Measurements from ENCODE around the gene LMNB1. TPM values are rescaled to one million over a fixed set of nuclear protein-coding genes. Genes with fewer than 3 reads are reported as not detected.

Gene LMNB1
- total RNA-seq, 1 experiment from 2014 or later = 211 TPM

DNA sequence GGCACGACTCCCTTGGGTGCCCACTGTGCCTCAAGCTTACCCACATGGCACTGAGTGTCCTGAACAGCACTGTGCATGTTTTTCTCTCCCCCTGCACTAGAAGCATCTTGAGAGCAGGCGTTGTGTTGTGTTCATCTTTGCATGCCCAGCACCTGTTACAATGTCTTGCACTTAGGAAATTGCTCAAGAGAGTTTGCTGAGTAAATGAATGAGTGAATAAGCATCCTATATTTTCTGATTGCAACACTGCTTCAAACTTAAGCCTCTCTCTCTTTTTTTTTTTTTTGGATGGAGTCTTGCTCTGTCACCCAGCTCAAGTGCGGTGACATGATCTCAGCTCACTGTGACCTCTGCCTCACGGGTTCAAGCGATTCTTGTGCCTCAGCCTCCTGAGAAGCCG is 94.5 kb downstream of the LMNB1 start:
- Histone ChIP-seq H3K79me1 (ENCODE audit: insufficient read depth, low read depth, low read length, poor library complexity, severe bottlenecking) (no peaks in the 10 kb centered on the region), H3K4me1 (ENCODE audit: insufficient read depth, low read length) (peaks cover 6% of the 10 kb centered on the region; the same call in 1 of the 2 replicates), H4K20me1 (ENCODE audit: control insufficient read depth, insufficient read depth, insufficient read length) (no peaks in the 10 kb centered on the region), H3K23ac (ENCODE audit: insufficient read length, low read depth, low read length) (no peak overlapping the region), H3K9me3 (ENCODE audit: control insufficient read depth, low read depth, low read length) (no peaks in the 10 kb centered on the region), H3K23me2 (ENCODE audit: insufficient read length, low read depth, low read length, poor library complexity, severe bottlenecking) (peaks cover 4% of the 10 kb centered on the region), H2BK15ac (ENCODE audit: low read depth, low read length) (no peak overlapping the region), H3K4ac (ENCODE audit: low read depth, low read length) (no peak overlapping the region), H3K9ac (ENCODE audit: extremely low read depth, insufficient read length, low read length) (no peak overlapping the region), H3K27me3 (ENCODE audit: insufficient read depth, low read length) (no peaks in the 10 kb centered on the region), H4K5ac (ENCODE audit: insufficient read length, low read depth, low read length) (no peak overlapping the region), H2BK5ac (ENCODE audit: insufficient read length, low read length) (no peak overlapping the region), H4K8ac (replicated peaks; ENCODE audit: insufficient read length, low read depth, low read length) (no peak overlapping the region), H3K56ac (ENCODE audit: insufficient read length, low read depth, low read length) (no peak overlapping the region), H2AK5ac (ENCODE audit: insufficient read length, low read length) (no peak overlapping the region), H2BK12ac (ENCODE audit: insufficient read length, low read depth, low read length) (no peak overlapping the region), H3K18ac (ENCODE audit: insufficient read length, low read depth, low read length) (no peak overlapping the region), H2BK20ac (ENCODE audit: low read depth, low read length, poor library complexity, severe bottlenecking) (no peak overlapping the region), H3K14ac (ENCODE audit: insufficient read depth, low read length) (no peak overlapping the region), H2AFZ (ENCODE audit: low read length) (no peak overlapping the region), H2BK120ac (ENCODE audit: low read depth, low read length, poor library complexity, severe bottlenecking) (no peak overlapping the region), H3K27ac (ENCODE audit: insufficient read length, low read depth, low read length) (no peak overlapping the region), H3K79me2 (ENCODE audit: insufficient read depth, low read length) (no peaks in the 10 kb centered on the region), H3K4me2 (ENCODE audit: insufficient read depth, insufficient read length, low read length) (no peak overlapping the region), H3T11ph (ENCODE audit: low read length) (no peak overlapping the region), H4K91ac (ENCODE audit: insufficient read length, low read depth, low read length) (no peak overlapping the region)
- peaks cover 2% of the 10 kb centered on the region; the same call in 1 of the 2 replicates for H3K27me3 Mint-ChIP-seq (ENCODE audit: low read depth)
- H3K4me3 Mint-ChIP-seq = no peak overlapping the region
- DNase-seq = no peak
- no CpG with 5 or more reads among the region's 6 CpGs for WGBS (ENCODE audit: extremely low coverage, insufficient read length, low lambda C conversion rate)
- peaks cover 2 to 14% (median 3%) of the 10 kb centered on the region in 3 experiments; a peak in 5 of 7 replicates for H3K36me3 Mint-ChIP-seq (ENCODE audit: insufficient read depth in 1 of 3, low read depth in 3 of 3)
- no peak overlapping the region for H3K27ac Mint-ChIP-seq
- H3K4me1 Mint-ChIP-seq = peaks cover 29 to 36% of the 10 kb centered on the region in 2 experiments
- no peaks in the 10 kb centered on the region for H3K9me3 Mint-ChIP-seq
- TF ChIP-seq, protein P1, sequence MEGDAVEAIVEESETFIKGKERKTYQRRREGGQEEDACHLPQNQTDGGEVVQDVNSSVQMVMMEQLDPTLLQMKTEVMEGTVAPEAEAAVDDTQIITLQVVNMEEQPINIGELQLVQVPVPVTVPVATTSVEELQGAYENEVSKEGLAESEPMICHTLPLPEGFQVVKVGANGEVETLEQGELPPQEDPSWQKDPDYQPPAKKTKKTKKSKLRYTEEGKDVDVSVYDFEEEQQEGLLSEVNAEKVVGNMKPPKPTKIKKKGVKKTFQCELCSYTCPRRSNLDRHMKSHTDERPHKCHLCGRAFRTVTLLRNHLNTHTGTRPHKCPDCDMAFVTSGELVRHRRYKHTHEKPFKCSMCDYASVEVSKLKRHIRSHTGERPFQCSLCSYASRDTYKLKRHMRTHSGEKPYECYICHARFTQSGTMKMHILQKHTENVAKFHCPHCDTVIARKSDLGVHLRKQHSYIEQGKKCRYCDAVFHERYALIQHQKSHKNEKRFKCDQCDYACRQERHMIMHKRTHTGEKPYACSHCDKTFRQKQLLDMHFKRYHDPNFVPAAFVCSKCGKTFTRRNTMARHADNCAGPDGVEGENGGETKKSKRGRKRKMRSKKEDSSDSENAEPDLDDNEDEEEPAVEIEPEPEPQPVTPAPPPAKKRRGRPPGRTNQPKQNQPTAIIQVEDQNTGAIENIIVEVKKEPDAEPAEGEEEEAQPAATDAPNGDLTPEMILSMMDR (conservative IDR thresholded peaks at IDR 0.05) = no peak

All from H9 (cell line).